Measurements from ENCODE around the gene THBS3. TPM values are rescaled to one million over a fixed set of nuclear protein-coding genes. Genes with fewer than 3 reads are reported as not detected.

The THBS3 gene
- 99.6 and 126 TPM in 2 replicates for polyA plus RNA-seq
- polyA minus RNA-seq = 55.0 and 58.9 TPM in 2 replicates

GRCh38 chr1:155207806-155208540 is at the start of gene THBS3:
Gene THBS3 (minus strand): TSS chr1:155207897. CDS start chr1:155207876, 21 bp downstream.
- Histone ChIP-seq H3F3A (ENCODE audit: insufficient read depth, low read length, poor library complexity, severe bottlenecking) (peaks cover 6% of the 10 kb centered on the region), H3K4me2 (ENCODE audit: low read length) (peak within 1 kb of the TSS; percentile 100), H3K9me2 (ENCODE audit: insufficient read depth, low read length) (no peaks in the 10 kb centered on the region), H3K9me3 (ENCODE audit: low read length) (no peaks in the 10 kb centered on the region), H3K27ac (ENCODE audit: low read length) (peak within 1 kb of the TSS; percentile 100), H2AFZ (ENCODE audit: low read depth, low read length) (peak within 1 kb of the TSS; percentile 59), H3K79me2 (replicated peaks; ENCODE audit: insufficient read depth, low read length) (peaks cover 24% of the 10 kb centered on the region), H3K9ac (ENCODE audit: low read length) (peak within 1 kb of the TSS; percentile 100), H3K4me3 (ENCODE audit: low read length) (peak within 1 kb of the TSS; percentile 91), H3K27me3 (ENCODE audit: insufficient read depth, low read depth, low read length) (no peaks in the 10 kb centered on the region), H4K20me1 (ENCODE audit: insufficient read depth) (no peaks in the 10 kb centered on the region), H3K36me3 (ENCODE audit: insufficient read depth, low read length) (no peaks in the 10 kb centered on the region)
- TF ChIP-seq POLR2AphosphoS5 (IDR thresholded peaks at IDR 0.05) (peak; percentile 88), CTCF (IDR thresholded peaks at IDR 0.05; ENCODE audit: poor library complexity, severe bottlenecking) (no peak), RAD21 (conservative IDR thresholded peaks at IDR 0.05) (no peak), TAF1 (IDR thresholded peaks at IDR 0.05; ENCODE audit: low read depth) (peak; percentile 91), REST (IDR thresholded peaks at IDR 0.05; ENCODE audit: borderline replicate concordance) (peak; percentile 81)

DNA sequence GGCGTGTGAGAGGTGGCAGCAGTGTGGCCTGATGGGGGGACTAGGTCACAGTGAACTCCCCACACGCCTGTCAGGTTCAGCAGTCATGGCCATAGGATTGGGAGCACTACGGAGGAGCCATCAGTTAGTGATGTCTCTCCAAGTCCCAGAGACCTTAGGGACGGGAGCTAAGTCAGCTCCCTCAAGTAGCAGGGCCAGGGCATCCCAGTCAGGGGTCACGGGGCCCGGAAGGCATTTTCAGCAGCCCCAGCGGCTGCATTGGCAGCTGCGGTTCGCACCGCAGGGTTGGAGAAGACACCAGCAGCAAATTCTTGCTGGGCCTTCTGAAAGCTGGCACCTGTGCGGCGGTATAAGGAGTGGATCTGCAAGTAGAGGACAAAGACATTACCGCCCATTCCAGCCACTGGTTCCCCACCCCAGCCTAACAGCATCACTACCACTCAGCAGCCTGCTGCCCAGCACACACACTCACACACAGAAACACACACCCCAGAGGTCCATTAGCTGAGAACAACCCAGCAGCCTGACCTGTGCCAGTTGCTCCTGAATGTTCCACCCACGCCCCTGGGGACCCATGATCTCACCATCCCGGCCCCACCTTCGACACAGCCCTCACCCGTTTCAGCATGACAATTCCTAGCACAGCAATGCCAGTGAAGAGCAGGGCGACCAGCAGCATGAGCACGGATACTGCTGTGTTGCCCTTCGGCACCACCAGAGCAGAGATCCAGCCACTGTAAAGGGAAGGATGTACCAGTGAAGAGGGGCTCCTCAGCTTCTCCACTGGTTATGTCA is 48.6 kb upstream of the THBS3 start:
- TF ChIP-seq EP300 (conservative IDR thresholded peaks at IDR 0.05; ENCODE audit: poor library complexity, severe bottlenecking) (no peak), EZH2 (IDR thresholded peaks at IDR 0.05; ENCODE audit: borderline replicate concordance, insufficient read depth, low read length, poor library complexity, severe bottlenecking) (no peak), RAD21 (conservative IDR thresholded peaks at IDR 0.05) (no peak), REST (IDR thresholded peaks at IDR 0.05; ENCODE audit: borderline replicate concordance) (no peak), TAF1 (IDR thresholded peaks at IDR 0.05; ENCODE audit: low read depth) (no peak), MXI1 (conservative IDR thresholded peaks at IDR 0.05; ENCODE audit: poor library complexity, severe bottlenecking) (no peak), POLR2AphosphoS5 (IDR thresholded peaks at IDR 0.05) (no peak), SMC3 (conservative IDR thresholded peaks at IDR 0.05; ENCODE audit: poor library complexity) (no peak), CTCF (IDR thresholded peaks at IDR 0.05; ENCODE audit: poor library complexity, severe bottlenecking) (no peak)
- Histone ChIP-seq H3K79me2 (replicated peaks; ENCODE audit: insufficient read depth, low read length) (peaks cover 16% of the 10 kb centered on the region), H4K20me1 (ENCODE audit: insufficient read depth) (no peaks in the 10 kb centered on the region), H3F3A (ENCODE audit: insufficient read depth, low read length, poor library complexity, severe bottlenecking) (no peaks in the 10 kb centered on the region), H3K36me3 (ENCODE audit: insufficient read depth, low read length) (no peaks in the 10 kb centered on the region), H3K4me3 (ENCODE audit: low read length) (peak overlapping the region; percentile 94), H3K27me3 (ENCODE audit: insufficient read depth, low read depth, low read length) (no peaks in the 10 kb centered on the region), H3K4me2 (ENCODE audit: low read length) (no peak overlapping the region), H3K9ac (ENCODE audit: low read length) (peak overlapping the region; percentile 91), H3K9me3 (ENCODE audit: low read length) (no peaks in the 10 kb centered on the region), H2AFZ (ENCODE audit: low read depth, low read length) (no peak overlapping the region), H3K27ac (ENCODE audit: low read length) (peak overlapping the region; percentile 67), H3K9me2 (ENCODE audit: insufficient read depth, low read length) (no peaks in the 10 kb centered on the region)

Data from neural cell (in vitro differentiated cells).